GM18517 (cell line): Measurements from ENCODE around the gene FZD7.

ENCODE experiments used
- ATAC-seq: cut with Tn5 transposase; IDR thresholded peaks from one replicate; pipeline ENCODE4 v1.9.1; 2021; ENCODE audit warnings: mild to moderate bottlenecking, moderate library complexity; ENCODE audit not compliant: unreplicated experiment

FZD7 gene

DNA sequence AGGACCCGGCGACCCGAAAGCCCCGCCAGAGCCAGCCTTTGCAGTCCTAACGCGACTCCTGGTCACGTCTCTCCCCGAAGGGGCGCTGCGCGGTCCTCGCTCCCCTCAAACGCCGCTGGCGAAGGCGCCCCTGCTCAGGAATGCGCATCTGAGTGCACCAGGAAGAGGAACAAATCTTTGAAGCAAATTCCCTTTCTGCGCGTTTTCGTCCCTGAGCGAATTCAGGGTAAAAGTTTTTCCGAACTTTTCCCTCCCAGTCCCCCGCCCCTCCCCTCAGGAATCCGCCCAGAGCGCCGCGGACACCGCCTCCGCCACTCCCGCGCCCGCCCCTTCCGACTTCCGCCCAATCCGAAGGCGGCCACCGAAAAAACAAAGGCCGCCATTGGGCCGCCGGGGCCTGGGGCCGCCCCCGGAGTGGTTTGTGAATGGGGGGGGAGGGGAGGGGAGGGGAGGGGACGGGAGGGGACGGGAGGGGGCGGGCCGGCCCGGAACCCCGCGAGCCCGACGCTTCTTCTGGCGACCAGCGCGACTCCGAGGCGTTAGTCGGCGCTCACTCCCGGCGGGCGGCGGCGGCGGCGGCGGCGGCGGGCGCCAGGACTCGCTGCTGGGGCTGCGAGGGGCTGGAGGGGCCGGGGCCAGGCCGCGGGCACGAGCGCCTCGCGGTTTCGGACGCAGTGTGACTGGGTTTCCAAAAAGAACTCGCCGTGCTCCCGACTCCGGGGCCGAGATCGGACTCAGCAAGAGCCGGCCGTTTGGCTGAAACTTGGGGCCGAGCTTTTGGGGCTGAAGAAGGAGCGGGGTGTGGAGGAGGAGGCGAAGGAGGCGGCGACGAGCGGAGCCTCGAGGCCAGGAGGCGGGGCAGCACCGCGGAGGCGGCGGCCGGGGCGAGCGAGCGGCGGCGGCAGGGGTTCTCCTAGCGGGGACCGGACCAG lies at the start of gene FZD7:
Gene FZD7, plus strand, starts transcription at position 539 of the 932 bp plus-strand sequence. CDS start 793 bp downstream, outside the sequence.
- ATAC-seq = peak; percentile 56

DNA sequence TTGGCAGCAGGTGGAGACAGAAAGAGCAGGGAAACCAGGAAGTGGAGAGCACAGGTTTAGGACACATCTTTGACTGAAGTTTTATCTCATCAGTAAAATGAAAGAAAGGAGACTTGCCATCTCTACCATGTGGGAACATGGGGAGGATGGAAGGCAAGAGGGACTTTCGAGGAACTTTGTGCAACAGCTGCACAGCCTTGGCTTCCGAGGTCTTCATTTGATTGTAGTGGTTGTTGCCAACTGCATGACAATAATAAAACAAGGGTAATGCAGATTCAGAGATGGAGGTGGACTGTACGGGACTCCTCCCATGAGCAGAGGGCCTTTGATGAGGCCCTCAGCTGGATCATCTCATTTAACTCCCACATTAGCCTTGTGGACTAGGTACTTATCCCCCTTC lies 49.3 kb upstream of the FZD7 start:
- no peak for ATAC-seq

GRCh38 chr2:201984800-201985525 lies 48.7 kb upstream of the FZD7 start:
- no peak for ATAC-seq

- no peak for ATAC-seq
These were observed 47.8 kb upstream of the FZD7 start for GRCh38 chr2:201985728-201986462.

DNA sequence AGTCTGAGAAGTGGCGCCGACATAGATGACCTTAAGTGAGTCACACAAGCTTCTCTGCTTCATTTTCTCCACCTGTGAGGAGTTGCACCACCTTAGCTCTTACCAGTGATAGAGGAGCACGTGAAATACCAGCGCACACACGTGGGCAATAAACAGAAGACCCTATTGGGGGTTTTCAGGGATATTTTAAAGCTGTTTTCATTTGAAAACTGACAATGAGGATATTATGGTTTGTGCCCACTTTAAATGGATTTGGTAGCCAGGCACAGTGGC lies 47.3 kb upstream of the FZD7 start:
- no peak for ATAC-seq

DNA sequence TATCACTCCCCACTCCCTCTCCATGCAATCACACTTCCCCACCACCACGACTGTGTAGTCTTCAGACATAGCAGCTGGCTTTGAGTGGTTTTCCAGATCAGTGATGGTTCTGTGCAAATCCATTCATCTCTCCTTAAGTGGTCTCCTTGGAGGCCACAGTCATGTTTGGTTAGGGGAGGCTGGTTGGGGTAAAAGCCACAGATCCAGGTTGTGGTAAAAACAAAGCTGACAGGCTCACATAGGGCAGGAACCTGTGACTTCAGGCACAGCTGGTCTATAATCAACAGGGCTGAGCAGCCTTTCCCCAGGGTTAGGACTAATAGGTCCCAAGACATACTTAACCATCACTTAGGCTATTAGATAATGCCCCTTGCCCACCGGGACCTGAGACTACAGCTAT lies 46.2 kb upstream of the FZD7 start:
- ATAC-seq = no peak

- ATAC-seq = no peak
These were observed 43.6 kb upstream of the FZD7 start for GRCh38 chr2:201990069-201990468.

- ATAC-seq = no peak
These were observed 40.7 kb upstream of the FZD7 start for GRCh38 chr2:201992960-201993359.

- ATAC-seq = no peak
These were observed 38.5 kb upstream of the FZD7 start for GRCh38 chr2:201994973-201995638.

DNA sequence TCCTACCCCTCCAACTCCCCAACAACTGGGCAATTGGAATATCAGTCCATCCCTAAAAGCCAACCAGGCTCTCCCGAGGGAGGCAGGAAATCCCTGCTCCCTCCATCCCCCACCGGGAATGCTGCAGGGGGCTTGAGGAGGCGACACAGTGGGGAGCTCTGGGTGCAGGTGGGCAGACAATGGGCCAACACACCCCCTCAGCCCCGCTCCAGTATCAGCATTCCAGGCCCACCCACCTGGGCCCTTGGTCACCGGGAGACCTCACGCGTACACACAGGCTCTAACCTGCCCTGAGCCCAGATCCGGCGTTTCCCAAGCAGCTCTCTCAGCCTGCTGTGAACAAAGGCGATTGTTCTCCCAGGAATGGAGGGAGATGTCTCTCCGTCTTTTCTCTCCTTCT lies 37.6 kb upstream of the FZD7 start:
- no peak for ATAC-seq

GRCh38 chr2:201996679-201997314 lies 36.9 kb upstream of the FZD7 start:
- ATAC-seq = no peak

DNA sequence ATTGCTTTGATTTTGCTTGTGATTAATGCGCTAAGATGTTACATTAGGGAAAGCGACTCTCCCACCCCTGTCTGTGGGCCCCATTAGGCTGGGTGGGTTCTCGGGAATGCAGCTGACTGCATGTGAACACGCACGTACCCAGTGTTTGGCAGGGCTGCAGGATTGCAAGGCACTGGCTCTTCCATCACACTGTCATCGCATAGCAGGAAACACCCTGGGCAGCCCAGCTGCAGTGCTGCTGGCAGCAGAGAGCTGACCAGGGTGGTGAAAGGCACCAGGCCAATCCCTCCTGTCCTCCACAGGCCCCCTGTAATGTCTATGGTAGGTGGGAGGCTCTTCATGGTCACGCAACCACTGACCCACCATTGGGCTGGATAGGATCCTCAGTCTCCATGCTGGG lies 34.4 kb upstream of the FZD7 start:
- ATAC-seq = no peak

- ATAC-seq = no peak
These were observed 31.8 kb upstream of the FZD7 start for GRCh38 chr2:202001826-202002225.

- no peak for ATAC-seq
These were observed 31.3 kb upstream of the FZD7 start for GRCh38 chr2:202002381-202002780.

DNA sequence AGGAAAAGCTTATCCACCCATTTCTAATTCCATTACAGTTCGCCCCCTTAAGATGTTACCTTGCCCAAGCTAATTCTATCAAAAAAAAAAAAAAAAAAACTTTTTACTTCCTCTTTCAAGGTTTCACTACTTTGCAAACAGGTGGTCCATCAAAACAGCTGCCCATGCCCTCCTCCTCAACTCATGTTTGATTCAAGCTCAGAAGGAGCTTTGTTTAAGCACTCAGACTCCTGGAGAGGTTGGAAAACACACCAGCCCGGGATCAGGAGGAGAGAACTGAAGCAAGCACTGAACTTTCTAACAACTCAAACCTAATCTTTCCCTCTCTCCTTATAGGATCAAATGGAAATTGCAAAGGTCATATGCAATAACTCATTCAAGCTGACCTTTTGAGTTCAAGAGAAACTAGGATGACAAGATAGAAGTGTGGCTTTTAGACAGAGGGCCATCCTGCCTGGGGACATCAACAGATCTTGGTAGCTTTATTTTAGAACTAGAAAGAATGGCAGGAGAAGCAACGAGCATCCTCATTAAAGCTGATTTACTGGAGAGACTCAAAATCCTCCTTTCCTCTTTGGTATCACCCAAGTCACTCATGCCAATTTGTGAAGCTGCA lies 28.3 kb upstream of the FZD7 start:
- peak; percentile 80 for ATAC-seq

- no peak for ATAC-seq
These were observed 27.4 kb upstream of the FZD7 start for GRCh38 chr2:202006301-202006700.

GRCh38 chr2:202007015-202007982 lies 26.4 kb upstream of the FZD7 start:
- no peak for ATAC-seq

GRCh38 chr2:202007983-202008354 lies 25.7 kb upstream of the FZD7 start:
- no peak for ATAC-seq

- ATAC-seq = no peak
These were observed 24.6 kb upstream of the FZD7 start for GRCh38 chr2:202009019-202009481.
